PC-9 (cell line): ENCODE data around the gene BMP5. TPM values are rescaled to one million over a fixed set of nuclear protein-coding genes. Genes with fewer than 3 reads are reported as not detected.

ENCODE experiments used
- BruUV-seq: library from RNA; stranded (reverse); fragments of 400-500 nt; replicated peaks from 2 replicates; lab custom pipeline; 2021; lab: Mats Ljungman, UMichigan
- CTCF ChIA-PET: fragments of 300-600 bp; sonication (Branson Sonifier 250); formaldehyde crosslinking; loops from one replicate; lab custom pipeline; 2022; ENCODE audit warnings: antibody characterized with exemption; lab: Charles Lee
- POLR2A ChIA-PET: fragments of 300-600 bp; sonication (Branson Sonifier 250); formaldehyde crosslinking; loops from one replicate; lab custom pipeline; 2022; ENCODE audit warnings: antibody characterized with exemption; ENCODE audit not compliant: unreplicated experiment; lab: Charles Lee
- DNase-seq, 2 experiments: peaks; one replicate each; pipeline versions ENCODE4 v3.0.0 to v3.0.0-alpha.2; 2015 to 2022; ENCODE audit warnings: mixed read lengths in 1 of 2
- H2AFZ ChIP-seq: fragments of 200-600 bp; sonication (generic); 2 replicates; pipeline ENCODE4 v1.8.1; 2017; ENCODE audit warnings: antibody characterized with exemption
- H3F3A ChIP-seq: fragments of 200-600 bp; sonication (generic); 2 replicates; pipeline ENCODE4 v1.8.1; 2017; ENCODE audit warnings: antibody characterized with exemption, mild to moderate bottlenecking, low read depth; ENCODE audit not compliant: insufficient read depth
- H3K27ac ChIP-seq: fragments of 200-600 bp; sonication (generic); 2 replicates; pipeline ENCODE4 v1.6.1; 2016; ENCODE audit warnings: mixed run types
- H3K27me3 ChIP-seq: fragments of 200-600 bp; sonication (generic); 2 replicates; pipeline ENCODE4 v1.6.1; 2016; ENCODE audit warnings: low read depth, mixed run types; ENCODE audit not compliant: insufficient read depth
- H3K36me3 ChIP-seq: fragments of 200-600 bp; sonication (generic); 2 replicates; pipeline ENCODE4 v1.6.1; 2016; ENCODE audit warnings: low read depth, mixed run types
- H3K4me1 ChIP-seq: fragments of 200-600 bp; sonication (generic); replicated peaks from 2 replicates; pipeline ENCODE4 v1.6.1; 2016; ENCODE audit warnings: mixed run types; ENCODE audit not compliant: insufficient read depth
- H3K4me2 ChIP-seq: fragments of 200-600 bp; sonication (generic); 2 replicates; pipeline ENCODE4 v1.6.1; 2017; ENCODE audit warnings: mixed run types
- H3K4me3 ChIP-seq: fragments of 200-600 bp; sonication (generic); 2 replicates; pipeline ENCODE4 v1.6.1; 2016; ENCODE audit warnings: mixed run types
- H3K79me2 ChIP-seq: fragments of 200-600 bp; sonication (generic); 2 replicates; pipeline ENCODE4 v1.6.1; 2017; ENCODE audit warnings: low read depth, mixed run types
- H3K9me2 ChIP-seq: fragments of 200-600 bp; sonication (generic); 2 replicates; pipeline ENCODE4 v1.8.1; 2017; ENCODE audit warnings: mild to moderate bottlenecking; ENCODE audit not compliant: insufficient read depth
- H3K9me3 ChIP-seq: fragments of 200-600 bp; sonication (generic); 2 replicates; pipeline ENCODE4 v1.8.1; 2016; ENCODE audit warnings: low read depth; ENCODE audit not compliant: insufficient read depth
- H4K20me1 ChIP-seq: fragments of 200-600 bp; sonication (generic); 2 replicates; pipeline ENCODE4 v1.8.1; 2017; ENCODE audit not compliant: insufficient read depth
- EZH2 ChIP-seq: fragments of 200-600 bp; sonication (generic); IDR thresholded peaks from 2 replicates; pipeline ENCODE4 v1.8.0; 2017; ENCODE audit warnings: antibody characterized with exemption, low read depth
- intact Hi-C: fragments of 100-400 bp; cut with micrococcal nuclease; formaldehyde crosslinking; loops from one replicate; pipeline ENCODE4 v1.10.0; 2022; ENCODE audit not compliant: unreplicated experiment
- total RNA-seq: library from RNA; stranded (reverse); gene quantifications from 2 replicates; pipeline ENCODE4 v1.2.3, GENCODE V29; 2021
- TF ChIP-seq, protein P1 (sequence below): fragments of 200-600 bp; sonication (generic); conservative IDR thresholded peaks from 2 replicates; pipeline ENCODE4 v1.6.1; 2017; ENCODE audit warnings: mixed run types, antibody characterized with exemption, mild to moderate bottlenecking, moderate library complexity

BMP5 gene
- total RNA-seq, 1 experiment from 2014 or later = 0.20 TPM

GRCh38 chr6:55785273-55785672, 90.1 kb downstream of the BMP5 start:
- H3K4me3 ChIP-seq = no peak overlapping the region
- H3K27ac ChIP-seq = no peak overlapping the region
- ChIA-PET POLR2A (no interaction called here), CTCF (no interaction called here)
- no peaks in the 10 kb centered on the region; the same call in 1 of the 2 replicates for H3K9me3 ChIP-seq
- H3K79me2 ChIP-seq = no peaks in the 10 kb centered on the region
- H3K4me2 ChIP-seq = no peak overlapping the region
- H3K36me3 ChIP-seq = no peaks in the 10 kb centered on the region
- H3K9me2 ChIP-seq = peaks cover 5% of the 10 kb centered on the region; the same call in 1 of the 2 replicates
- H4K20me1 ChIP-seq = no peaks in the 10 kb centered on the region
- no peaks in the 10 kb centered on the region for H3K4me1 ChIP-seq
- no peaks in the 10 kb centered on the region for H3F3A ChIP-seq
- TF ChIP-seq EZH2 = no peak
- TF ChIP-seq, protein P1, sequence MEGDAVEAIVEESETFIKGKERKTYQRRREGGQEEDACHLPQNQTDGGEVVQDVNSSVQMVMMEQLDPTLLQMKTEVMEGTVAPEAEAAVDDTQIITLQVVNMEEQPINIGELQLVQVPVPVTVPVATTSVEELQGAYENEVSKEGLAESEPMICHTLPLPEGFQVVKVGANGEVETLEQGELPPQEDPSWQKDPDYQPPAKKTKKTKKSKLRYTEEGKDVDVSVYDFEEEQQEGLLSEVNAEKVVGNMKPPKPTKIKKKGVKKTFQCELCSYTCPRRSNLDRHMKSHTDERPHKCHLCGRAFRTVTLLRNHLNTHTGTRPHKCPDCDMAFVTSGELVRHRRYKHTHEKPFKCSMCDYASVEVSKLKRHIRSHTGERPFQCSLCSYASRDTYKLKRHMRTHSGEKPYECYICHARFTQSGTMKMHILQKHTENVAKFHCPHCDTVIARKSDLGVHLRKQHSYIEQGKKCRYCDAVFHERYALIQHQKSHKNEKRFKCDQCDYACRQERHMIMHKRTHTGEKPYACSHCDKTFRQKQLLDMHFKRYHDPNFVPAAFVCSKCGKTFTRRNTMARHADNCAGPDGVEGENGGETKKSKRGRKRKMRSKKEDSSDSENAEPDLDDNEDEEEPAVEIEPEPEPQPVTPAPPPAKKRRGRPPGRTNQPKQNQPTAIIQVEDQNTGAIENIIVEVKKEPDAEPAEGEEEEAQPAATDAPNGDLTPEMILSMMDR = no peak
- DNase-seq = no peak
- intact Hi-C loops = no loop called here
- no peaks in the 10 kb centered on the region for H3K27me3 ChIP-seq
- BruUV-seq = no TSS peak
- no peak overlapping the region for H2AFZ ChIP-seq

DNA sequence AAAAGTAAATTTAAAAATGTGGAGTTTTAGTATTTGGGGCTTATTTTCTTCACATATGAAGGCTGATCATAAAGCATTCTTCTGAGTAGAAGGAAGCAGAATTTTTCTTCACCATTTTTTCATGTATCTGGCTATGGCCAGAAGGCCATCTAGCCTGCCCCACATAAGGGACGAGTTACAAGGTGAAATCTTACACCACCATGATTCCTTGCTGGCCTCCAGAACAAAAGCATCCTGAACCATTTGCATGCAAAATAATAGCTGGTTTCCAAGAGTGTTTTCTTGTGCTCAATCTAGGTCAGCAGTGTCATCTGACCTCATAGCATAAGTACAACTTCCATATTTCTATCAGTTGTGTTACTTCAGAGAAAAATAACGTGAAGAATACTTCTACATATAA, 93.1 kb downstream of the BMP5 start:
- Histone ChIP-seq H3K9me3 (no peaks in the 10 kb centered on the region; the same call in 1 of the 2 replicates), H3K9me2 (peaks cover 5% of the 10 kb centered on the region; the same call in 1 of the 2 replicates), H3K4me3 (no peak overlapping the region), H3K27me3 (no peaks in the 10 kb centered on the region), H3K27ac (no peak overlapping the region), H4K20me1 (no peaks in the 10 kb centered on the region), H2AFZ (no peak overlapping the region), H3K79me2 (no peaks in the 10 kb centered on the region), H3K4me1 (no peaks in the 10 kb centered on the region), H3K36me3 (no peaks in the 10 kb centered on the region), H3K4me2 (no peak overlapping the region), H3F3A (no peaks in the 10 kb centered on the region)
- intact Hi-C loops = no loop called here
- ChIA-PET CTCF (no interaction called here), POLR2A (no interaction called here)
- no peak for DNase-seq
- no TSS peak for BruUV-seq
- TF ChIP-seq EZH2 = no peak
- TF ChIP-seq, protein P1 = no peak

- H3K36me3 ChIP-seq = no peaks in the 10 kb centered on the region
- no peaks in the 10 kb centered on the region for H3K79me2 ChIP-seq
- H4K20me1 ChIP-seq = no peaks in the 10 kb centered on the region
- no peak for DNase-seq
- no peaks in the 10 kb centered on the region for H3K4me1 ChIP-seq
- TF ChIP-seq, protein P1 = no peak
- TF ChIP-seq EZH2 = no peak
- H3K27me3 ChIP-seq = no peaks in the 10 kb centered on the region
- H3F3A ChIP-seq = no peaks in the 10 kb centered on the region
- no peak overlapping the region for H2AFZ ChIP-seq
- peaks cover 5% of the 10 kb centered on the region; the same call in 1 of the 2 replicates for H3K9me2 ChIP-seq
- no peak overlapping the region for H3K4me3 ChIP-seq
- no TSS peak for BruUV-seq
- ChIA-PET CTCF (no interaction called here), POLR2A (no interaction called here)
- H3K4me2 ChIP-seq = no peak overlapping the region
- H3K27ac ChIP-seq = no peak overlapping the region
- no peaks in the 10 kb centered on the region for H3K9me3 ChIP-seq
- intact Hi-C loops = no loop called here
These were observed 96.7 kb downstream of the BMP5 start for GRCh38 chr6:55778705-55779104.
